D721Med (cell line): ENCODE results near the gene GRIN3B.

Experiments
- DNase-seq: peaks from one replicate; pipeline ENCODE4 v3.0.0; 2011; ENCODE audit warnings: low spot score; ENCODE audit not compliant: insufficient read length
- FAIRE-seq: peaks from 2 replicates; lab custom pipeline; 2011; peaks lifted over from hg19 to GRCh38; lab: Jason Lieb, UNC
- CTCF ChIP-seq: IDR thresholded peaks from 2 replicates; pipeline ENCODE4 v1.5.1; 2012; ENCODE audit warnings: mild to moderate bottlenecking, control low read depth; ENCODE audit not compliant: insufficient read depth; ENCODE audit errors: missing control alignments

GRIN3B gene

GRCh38 chr19:966485-967088 is 33.6 kb upstream of the GRIN3B start:
- DNase-seq (no peak), FAIRE-seq (no peak)
- no peak for TF ChIP-seq CTCF

- FAIRE-seq = no peak
- peak; percentile 47 for TF ChIP-seq CTCF
These were observed 29.5 kb upstream of the GRIN3B start for GRCh38 chr19:970695-971094.

GRCh38 chr19:971795-972194 is 28.4 kb upstream of the GRIN3B start:
- no peak for FAIRE-seq
- no peak for TF ChIP-seq CTCF
- no peak for DNase-seq

More at GRCh38 chr19:970695-971094, 29.5 kb upstream of the GRIN3B start:
- no peak for DNase-seq

- DNase-seq = no peak
- FAIRE-seq = no peak
- no peak for TF ChIP-seq CTCF
These were observed 27.9 kb upstream of the GRIN3B start for GRCh38 chr19:972281-972680.

GRCh38 chr19:973726-974563 is 26.3 kb upstream of the GRIN3B start:
- no peak for TF ChIP-seq CTCF
- DNase-seq (no peak), FAIRE-seq (no peak)

GRCh38 chr19:974564-975257 is 25.5 kb upstream of the GRIN3B start:
- no peak for TF ChIP-seq CTCF
- FAIRE-seq (no peak), DNase-seq (no peak)
